Hematopoietic multipotent progenitor cell treated with erythropoietin and hydrocortisone succinate and interleukin-3 and kit ligand, for 8 days (in vitro differentiated cells): ENCODE data around the gene NT5C2.
"Not testable (repeated sequence)": the region's sequence is repeated elsewhere in the genome, so short reads cannot be mapped to it uniquely, and the experiment has no call there.

Experiments used
- DNase-seq: peaks from one replicate; pipeline ENCODE4 v3.0.0-alpha.2; 2015

NT5C2 gene

DNA sequence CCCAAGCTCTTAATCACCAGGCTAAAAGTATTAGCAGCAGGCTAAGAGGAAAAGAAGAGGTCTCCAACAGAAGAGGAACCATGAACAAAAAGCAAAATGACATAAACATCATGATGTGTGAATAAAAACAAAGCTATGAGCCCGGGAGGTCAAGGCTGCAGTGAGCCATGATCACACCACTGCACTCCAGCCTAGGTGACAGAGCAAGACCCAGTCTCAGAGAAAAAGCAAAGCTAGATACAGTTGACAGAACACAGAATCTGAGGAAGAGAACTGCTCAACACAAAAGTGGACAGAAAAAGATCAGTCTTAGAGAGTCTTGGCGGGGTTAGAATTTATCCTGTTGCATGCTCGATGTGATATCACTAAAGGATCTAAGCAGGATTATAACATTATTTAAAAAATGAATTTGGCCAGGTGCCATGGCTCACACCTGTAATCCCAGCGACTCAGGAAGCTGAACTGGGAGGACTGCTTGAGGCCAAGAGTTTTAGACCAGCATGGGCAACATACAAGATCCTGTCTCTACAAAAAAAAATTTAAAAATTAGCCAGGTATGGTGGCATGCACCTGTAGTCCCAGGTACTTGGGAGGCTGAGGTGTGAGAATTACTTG lies 37.5 kb downstream of the NT5C2 start:
- DNase-seq, result no peak

DNA sequence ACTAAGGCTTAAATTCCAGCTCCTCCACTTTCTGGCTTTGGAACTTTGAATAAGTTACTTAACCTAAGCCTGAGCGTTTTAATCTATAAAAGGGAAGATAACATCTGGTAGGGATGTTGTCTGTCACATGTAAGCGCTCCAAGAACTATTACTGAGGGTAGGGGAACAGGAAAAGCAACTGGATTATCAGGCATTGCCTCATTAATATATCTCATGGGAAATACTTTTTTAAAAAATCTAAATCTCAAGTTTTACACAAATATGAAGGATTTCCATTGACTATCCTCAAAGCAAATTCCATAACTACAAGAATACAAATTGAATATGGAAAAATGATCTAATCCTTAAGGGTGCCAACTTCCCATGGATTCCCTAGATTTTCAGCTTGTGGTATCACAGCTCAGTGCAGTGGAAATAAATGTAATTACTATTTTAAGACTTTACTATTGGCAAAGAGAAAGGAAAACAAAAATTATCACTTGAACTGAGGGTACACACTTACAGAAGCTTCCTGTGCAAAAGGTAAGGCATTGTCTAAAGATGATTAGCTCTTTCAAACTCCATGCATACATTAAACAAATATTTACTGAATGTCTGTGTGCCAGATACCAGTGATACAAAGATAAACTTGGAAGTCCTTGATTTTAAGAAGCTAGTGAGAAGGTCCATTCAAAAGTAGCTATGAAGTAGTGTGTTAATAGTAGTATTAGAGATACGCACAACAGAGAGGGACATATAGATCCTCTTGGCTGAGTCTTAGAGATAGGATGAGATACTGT lies 38.4 kb downstream of the NT5C2 start:
- DNase-seq, result no peak

DNA sequence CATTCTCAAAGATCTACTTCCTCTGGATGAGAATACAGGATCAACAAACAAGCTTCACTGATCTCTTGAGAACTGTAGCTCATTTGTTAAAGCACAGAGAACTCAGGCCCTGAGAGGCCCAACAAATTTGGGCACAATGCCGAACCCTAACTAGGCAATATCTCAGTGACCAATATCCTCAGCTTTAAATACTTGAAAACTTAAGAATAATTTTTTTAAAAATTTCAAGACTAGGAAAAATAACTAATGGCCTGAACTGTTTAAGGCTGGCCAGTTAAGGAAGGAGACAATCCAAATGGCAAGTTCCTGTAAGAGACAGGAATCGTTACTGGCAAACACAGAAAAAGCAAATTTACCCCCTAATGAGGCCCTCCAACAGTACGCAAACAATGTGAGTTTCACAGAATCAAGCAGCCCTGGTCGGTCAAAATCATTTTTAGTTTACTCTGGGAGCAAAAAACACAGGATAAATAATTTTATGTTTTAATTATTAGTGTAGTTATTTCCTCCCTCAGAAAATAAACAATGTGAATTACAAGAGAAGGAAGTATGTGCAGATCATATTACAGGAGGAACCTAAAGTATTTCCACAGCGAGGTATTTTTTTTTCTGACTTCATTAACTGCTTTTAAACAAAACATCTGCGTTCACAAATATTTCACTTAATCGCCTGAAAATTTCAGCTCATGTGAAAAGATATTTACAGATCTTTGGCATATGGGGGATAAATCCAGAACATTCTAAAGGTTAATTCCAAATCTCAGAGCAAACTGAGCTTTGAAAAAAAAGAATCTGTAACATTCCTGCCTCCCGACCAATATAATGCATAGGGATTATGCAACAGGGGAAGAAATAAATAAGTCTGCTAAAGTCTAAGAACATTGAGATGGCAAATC lies 39.5 kb downstream of the NT5C2 start:
- DNase-seq, result no peak

DNA sequence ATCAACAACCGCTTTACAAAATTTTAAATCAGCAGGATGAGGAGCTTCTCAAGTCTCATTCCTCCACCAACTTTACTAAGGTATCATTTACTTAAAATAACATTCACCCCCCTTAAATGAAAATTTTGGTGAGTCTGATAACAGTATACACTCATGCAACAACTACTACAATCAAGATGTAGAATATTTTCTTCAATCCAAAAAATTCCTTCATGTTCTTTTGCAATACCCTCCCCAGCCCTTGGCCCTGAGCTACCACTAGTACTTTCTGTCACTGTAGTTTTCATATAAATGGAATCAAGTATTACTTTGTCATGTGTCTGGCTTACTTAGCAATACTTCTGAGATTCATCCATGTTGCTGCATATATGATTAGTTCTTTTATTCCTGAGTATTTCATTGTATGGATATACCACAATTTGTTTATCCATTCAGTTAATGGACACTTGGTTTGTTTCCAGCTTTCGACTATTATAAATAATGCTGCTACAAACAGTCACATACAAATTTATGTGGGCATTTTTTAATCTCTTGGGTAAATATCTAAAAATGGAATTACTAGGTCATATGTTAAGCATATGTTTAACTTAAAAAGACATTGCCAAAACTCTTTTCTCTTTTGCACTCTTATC lies 43.0 kb downstream of the NT5C2 start:
- no peak for DNase-seq

DNA sequence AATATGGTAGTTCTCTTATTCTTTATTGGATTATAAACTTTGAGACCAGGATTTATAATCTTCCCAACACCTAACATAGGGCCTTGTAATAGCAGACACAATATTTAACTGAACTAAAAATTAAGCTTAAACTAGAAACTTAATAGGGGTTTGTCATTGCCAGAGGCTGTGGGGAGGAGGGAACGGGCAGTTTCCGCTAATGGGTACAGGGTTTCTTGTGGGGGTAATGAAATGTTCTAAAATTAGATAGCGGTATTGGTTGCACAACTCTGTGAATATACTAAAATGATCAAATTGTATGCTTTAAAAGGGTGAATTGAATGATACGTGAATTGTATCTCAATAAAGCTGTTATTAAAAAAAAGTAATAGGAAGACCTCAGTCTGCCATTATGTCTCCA lies 45.4 kb downstream of the NT5C2 start:
- no peak for DNase-seq

DNA sequence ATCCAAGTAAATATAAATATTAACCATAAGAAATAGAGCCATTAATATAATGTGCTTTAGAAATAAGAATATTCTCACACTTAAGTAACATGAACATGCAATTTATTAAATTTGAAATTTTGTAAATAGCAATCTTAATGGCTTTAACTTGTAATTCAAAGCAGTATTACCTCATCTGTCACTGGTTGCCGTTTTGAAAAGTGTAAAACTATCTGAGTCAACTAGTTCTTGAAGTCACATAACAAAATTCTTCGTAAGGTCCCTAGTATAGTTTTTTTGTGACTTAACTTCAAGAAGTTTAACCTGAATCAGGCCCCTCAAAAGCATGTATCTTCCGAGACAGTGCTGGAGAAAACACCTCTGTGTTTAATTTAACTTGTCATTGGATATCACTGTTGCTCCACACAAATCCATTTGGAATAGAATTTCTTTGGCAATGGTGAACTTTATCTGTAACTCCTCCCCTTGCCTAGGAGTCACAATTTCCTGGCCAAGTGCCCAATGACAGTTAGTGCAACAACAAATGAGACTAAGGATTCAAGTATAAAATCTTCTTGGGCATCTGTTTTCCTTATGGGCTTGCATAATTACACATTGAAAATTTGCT lies 47.1 kb downstream of the NT5C2 start:
- peak; percentile 87 for DNase-seq

DNA sequence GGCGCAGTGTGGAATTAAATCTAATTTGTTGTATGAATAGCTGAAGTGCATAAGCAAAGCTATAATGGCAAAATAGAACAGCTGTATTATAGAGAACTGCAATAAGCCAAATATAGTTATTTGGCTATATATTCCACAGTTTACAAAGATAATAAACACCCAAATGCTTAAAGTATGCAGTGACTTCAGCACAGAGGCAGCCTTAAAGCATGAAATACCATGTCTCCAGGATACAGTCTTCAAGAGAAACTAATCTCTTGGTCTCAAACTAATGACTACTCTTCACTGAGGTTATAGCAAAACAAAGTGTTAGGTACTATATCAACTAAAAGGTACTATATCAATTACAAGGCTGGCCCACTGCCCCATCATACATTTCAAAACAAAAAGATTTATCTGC lies 48.0 kb downstream of the NT5C2 start:
- no peak for DNase-seq

DNA sequence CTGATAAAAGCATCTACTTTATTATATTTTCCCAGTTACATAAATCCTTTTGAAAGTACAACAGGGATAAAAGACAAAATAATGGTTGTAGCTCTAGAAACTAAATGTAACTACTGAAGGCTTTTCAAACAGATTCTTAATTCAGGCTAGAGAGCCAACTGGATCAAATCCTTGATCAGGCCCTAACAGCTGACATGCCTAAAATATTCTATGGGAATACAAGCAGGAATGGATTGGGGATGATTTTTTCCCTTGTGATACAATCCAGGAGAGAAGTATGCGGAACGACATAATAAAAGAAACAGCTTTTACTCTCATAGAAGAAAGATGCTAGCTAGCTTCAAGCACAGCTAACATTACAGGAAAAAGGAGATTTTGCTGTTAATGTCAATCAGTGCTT lies 49.0 kb downstream of the NT5C2 start:
- no peak for DNase-seq

DNA sequence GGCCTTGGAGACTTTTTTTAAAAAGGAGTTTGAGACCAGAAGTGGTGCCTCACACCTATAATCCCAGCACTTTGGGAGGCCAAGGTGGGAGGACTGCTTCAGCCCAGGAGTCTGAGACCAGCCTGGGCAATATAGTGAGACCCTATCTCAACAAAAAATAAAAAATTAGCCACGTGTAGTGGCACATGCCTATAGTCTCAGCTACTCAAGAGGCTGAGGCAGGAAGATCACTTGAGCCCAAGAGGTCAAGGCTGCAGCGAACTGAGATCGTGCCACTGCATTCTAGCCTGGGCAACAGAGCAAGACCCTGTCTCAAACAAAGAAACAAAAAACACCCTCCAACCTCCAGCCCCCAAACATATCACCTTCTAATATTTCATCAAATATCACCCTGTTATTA lies 49.4 kb downstream of the NT5C2 start:
- DNase-seq, result not testable (repeated sequence)

DNA sequence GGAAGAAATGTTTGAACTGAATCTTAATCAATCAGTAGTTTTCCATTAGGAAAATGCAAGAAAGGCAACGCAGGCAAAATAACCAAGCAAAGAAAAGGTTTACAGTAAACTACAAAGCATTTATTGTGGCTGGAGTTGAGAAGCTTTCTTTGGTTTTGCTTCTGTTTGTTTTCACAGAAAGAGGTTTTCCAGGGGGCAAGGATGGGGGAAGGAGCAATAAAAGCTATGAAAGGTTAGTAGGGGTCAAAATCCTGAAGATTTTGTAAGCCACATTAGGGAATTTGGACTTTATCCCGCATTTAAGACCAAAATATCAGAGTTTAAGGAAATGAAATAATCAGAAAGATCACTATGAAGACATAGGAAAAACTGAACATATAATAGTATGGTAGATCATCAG lies 51.1 kb downstream of the NT5C2 start:
- DNase-seq, result no peak

DNA sequence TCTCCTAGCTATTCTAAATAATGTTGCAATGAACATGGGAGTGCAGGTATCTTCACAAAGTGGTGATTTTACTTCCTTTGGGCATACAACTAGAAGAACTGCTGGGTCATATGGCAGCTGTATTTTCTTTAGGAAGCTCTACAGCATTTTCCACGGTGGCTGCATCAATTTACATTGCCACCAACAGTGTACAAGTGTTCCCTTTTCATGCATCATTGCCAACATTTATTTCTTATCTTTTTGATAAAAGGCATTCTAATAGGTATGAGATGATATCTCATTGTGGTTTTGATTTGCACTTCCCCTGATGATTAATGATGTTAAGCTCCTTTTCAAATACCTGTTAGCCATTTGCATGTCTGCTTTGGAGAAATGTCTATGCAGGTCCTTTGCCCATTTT lies 52.6 kb downstream of the NT5C2 start:
- no peak for DNase-seq

DNA sequence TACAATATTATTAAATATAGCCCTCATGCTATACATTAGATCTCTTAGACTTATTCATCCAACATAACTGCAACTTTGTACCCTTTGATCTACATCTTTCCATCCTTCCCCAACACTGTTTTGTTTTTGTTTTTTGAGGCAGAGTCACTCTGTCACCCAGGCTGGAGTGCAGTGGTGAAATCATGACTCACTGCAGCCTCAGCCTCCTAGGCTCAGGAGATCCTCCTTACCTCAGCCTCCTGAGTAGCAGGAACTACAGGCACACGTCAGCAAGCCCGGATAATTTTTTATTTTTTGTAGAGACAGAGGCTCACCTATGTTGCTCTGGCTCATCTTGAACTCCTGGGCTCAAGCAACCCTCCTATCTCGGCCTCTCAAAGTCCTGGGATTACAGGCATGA lies 53.3 kb downstream of the NT5C2 start:
- no peak for DNase-seq

DNA sequence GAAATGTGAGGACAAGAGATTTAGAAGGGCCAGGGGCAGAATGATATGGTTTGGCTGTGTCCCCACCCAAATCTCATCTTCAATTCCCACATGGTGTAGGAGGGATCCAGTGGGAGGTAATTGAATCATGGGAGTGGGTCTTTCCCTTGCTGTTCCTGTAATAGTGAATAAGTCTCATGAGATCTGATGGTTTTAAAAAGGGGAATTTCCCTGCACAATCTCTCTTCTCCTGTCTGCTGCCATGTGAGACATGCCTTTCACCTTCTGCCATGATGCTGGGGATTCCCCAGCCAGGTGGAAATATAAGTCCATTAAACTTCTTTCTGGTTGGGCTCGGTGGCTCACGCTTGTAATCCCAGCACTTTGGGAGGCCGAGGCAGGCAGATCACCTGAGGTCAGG lies 57.9 kb downstream of the NT5C2 start:
- not testable (repeated sequence) for DNase-seq

DNA sequence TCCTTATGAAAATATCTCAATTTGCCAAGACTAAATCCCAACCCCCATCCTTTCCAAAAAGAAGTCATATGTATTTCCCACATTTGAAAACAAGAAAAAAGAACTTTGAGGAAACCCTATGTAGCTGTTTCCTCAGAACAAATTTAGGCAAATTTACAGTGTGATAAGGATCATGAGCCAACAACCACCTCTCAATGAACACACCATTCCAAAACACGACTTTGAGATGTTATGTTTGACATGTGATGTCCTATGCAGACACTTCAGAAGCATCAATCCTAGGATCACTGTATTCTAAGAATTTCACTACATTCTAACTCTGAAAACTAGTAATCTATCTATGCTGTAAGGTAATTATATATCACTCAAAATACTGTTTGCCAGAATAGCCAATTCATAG lies 62.2 kb downstream of the NT5C2 start:
- no peak for DNase-seq

DNA sequence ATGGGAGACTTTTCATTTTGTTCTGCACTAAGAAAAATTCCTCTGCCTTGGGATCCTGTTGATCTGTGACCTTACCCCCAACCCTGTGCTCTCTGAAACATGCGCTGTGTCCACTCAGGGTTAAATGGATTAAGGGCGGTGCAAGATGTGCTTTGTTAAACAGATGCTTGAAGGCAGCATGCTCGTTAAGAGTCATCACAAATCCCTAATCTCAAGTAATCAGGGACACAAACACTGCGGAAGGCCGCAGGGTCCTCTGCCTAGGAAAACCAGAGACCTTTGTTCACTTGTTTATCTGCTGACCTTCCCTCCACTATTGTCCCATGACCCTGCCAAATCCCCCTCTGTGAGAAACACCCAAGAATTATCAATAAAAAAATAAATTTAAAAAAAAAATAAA lies 62.9 kb downstream of the NT5C2 start:
- not testable (repeated sequence) for DNase-seq

DNA sequence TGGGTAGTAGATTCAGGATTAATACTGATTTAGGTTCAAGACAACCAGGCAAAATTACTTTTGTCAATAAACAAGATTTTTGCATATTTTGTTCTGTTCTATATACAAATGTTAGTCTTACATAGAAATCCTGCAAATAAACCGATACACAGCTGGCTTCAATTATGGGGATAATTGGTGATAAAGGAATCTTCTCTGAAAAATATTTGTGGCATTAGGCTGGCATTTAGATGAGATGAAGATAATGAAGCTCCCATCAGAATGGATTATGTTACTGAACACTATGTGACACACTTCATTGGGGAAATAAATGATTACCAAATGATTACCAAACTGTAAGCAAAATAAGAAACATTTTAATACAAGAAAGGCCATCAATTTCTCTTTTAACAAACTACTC lies 65.8 kb downstream of the NT5C2 start:
- DNase-seq, result no peak

DNA sequence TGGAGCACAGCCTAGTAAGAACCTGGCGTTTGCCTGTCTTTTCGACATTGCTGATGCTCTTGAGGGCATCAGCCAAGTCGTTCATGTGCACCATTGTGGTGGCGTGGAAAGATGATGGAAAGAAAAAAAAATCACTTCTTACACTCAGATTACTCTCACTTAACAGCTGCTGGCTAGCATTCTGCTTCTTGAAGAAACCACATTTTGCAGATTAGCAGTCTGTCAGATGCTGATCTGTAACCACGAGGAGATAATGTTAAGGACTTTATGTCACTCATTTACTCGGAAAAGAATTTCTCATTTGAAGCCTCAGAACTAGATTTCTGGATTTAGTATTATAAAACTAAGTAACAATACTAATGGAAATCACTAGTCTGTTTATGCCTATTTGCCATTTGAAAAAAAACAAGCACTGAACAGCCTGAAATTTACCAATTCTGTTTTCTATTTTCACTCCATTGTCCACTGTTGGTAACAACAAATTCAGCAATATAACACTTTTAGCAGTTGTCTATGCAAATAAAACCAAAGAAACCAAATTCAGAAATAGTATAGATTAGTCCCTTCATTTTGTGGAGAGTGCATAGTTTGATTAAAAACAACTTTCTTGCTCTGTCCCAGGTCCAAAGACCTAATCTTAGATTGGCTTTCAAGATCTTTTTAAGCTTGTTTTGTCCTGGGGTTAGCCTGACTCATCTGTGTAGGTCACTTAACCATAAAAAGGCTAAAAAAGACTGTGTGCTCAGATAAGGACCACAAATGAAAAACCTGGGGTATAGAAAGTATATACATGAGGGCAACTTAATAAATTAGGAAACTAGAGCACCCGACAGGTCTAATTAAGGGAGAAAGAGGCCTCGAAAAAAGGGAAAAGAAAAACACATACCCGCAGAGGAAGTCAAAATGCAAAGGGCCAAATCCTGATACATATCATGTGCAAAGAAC lies 67.5 kb downstream of the NT5C2 start:
- DNase-seq, result peak; percentile 62

DNA sequence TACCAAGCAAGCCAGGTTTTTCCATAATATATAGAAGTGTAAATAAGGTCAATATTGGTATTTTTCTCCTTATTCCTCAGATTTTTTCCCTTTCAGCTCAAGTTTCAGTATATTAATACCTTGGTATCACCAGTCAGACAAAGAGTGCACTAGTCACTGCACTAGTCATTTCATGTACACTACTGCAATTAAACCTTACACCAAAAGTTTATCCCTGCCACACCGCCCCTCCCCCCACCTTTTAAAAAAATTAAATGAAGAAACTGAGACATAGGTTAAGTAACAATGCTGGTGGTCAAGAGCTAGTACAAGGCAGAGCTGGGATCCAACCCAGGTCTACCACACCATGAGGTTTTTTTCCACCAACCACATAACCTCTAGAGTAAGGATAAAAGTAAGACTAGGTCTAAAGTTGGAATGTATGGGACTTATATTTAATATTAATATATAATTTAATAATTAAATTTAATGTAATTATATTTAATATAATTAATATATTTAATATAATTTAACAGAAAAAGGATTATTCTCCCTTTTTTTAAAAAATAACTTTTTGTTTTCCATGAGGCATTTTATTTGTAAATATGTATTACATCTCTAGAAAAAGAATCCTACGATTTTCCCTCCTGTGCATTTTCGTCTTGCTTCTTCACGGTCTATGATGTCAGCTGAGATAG lies 68.5 kb downstream of the NT5C2 start:
- DNase-seq, result no peak

DNA sequence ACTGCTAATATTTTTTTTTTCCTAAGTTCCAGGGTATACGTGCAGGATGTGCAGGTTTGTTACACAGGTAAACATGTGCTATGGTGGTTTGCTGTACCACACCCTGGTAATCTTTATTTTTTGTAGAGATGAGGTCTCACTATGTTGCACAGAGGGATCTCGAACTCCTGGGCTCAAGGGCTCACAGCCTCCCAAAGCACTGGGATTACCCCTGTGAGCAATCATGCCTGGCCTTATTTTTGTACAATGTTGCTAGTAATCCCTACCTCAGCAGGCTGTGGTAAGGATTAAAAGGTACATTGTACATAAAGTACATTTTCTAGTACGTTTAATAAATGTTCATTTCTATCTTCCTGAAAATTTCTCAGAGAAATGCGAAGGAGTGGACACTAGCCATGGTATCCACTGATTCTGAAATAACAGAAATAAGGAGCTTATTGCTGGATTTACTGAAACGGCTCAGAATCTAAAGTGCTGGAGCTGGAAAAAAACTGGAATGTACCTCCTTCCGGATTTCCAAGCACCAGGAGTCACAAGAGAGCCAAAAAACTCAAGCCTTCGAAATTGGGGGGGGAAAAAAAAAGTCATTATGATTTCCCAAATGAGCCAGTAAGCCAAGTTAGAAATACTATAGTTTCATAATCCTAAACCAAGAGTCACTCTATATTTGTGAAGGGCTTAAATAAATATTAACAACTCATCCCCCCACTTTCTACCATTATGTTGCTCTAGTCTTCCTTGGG lies 69.6 kb downstream of the NT5C2 start:
- DNase-seq, result no peak

DNA sequence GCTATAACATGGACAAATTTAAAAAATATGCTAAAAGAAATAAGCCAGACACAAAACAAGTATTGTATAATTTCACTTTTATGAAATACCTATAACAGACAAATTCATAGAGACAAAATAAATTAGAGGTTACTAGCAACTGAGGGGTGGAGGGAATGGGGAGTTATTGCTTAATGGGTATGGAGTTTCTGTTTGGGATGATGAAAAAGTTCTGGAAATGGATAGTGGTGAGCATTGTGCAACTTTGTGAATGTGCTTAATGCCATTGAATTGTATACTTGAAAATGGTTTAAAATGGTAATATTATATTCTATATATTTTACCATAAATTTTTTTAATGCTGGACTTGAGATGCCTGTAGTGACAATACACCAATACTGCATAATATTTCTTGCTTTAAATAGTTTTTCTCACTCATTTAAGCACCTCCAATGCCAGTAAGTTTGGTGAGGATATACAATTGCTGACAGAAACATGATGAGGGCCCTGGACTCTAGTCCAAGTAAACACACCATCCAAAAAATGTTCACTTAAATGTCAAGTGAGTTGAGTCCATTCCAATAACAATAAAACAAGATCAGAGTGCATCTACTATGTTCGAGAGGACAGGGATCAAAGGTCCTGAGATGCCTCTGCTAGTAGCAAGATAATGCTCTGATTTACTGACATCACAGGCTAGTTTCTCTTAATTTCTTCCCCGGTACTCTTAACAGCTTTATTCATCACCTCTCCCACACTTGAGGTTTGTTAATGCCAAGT lies 71.9 kb downstream of the NT5C2 start:
- no peak for DNase-seq
